Measurements from ENCODE around the gene OR7E24.
"Not testable (repeated sequence)": the region's sequence is repeated elsewhere in the genome, so short reads cannot be mapped to it uniquely, and the experiment has no call there.

Gene OR7E24

GRCh38 chr19:9250630-9251029 lies at the start of gene OR7E24:
Gene OR7E24 (plus strand): TSS chr19:9250930. CDS start chr19:9251044, 114 bp downstream.
- no peak for DNase-seq

- DNase-seq: peak; percentile 69
Measured at GRCh38 chr19:9205501-9206113, 45.1 kb upstream of the OR7E24 start.

GRCh38 chr19:9219489-9219888 lies 31.2 kb upstream of the OR7E24 start, which contains the start of gene OR7D4:
Gene OR7D4 (minus strand): TSS chr19:9219589. CDS start chr19:9214837, 4,752 bp downstream.
- DNase-seq: no peak

- no peak for DNase-seq
Measured at GRCh38 chr19:9251236-9251635, 506 bp downstream of the OR7E24 start.

- not testable (repeated sequence) for DNase-seq
Measured at GRCh38 chr19:9283485-9283884, 32.8 kb downstream of the OR7E24 start.

- no peak for DNase-seq
Measured at GRCh38 chr19:9289231-9289884, 38.6 kb downstream of the OR7E24 start.

GRCh38 chr19:9295411-9295849 lies 44.7 kb downstream of the OR7E24 start:
- DNase-seq: no peak

- no peak for DNase-seq
Measured at GRCh38 chr19:9296336-9296735, 45.6 kb downstream of the OR7E24 start.

Measured in NCI-H69 (cell line).